IMR-90 (cell line): ENCODE data around the gene SLC30A2. TPM values are rescaled to one million over a fixed set of nuclear protein-coding genes. Genes with fewer than 3 reads are reported as not detected.

Experiments
- ATAC-seq: fragments of 200-7000 bp; cut with Tn5 transposase; 2 replicates; pipeline ENCODE4 v1.9.1; 2020; ENCODE audit warnings: low read depth, mild to moderate bottlenecking, moderate library complexity
- BruUV-seq: library from RNA; stranded (reverse); fragments of 400-500 nt; replicated peaks from 2 replicates; lab custom pipeline; 2021; lab: Mats Ljungman, UMichigan
- CTCF ChIA-PET: fragments of 300-600 bp; formaldehyde crosslinking; extraction: SDS; loops from one replicate; lab custom pipeline; 2021; ENCODE audit warnings: antibody characterized with exemption; lab: Yijun Ruan, JAX
- POLR2A ChIA-PET: fragments of 300-600 bp; sonication (Branson Sonifier 250); formaldehyde crosslinking; loops from one replicate; lab custom pipeline; 2022; ENCODE audit warnings: antibody characterized with exemption; ENCODE audit not compliant: unreplicated experiment; lab: Charles Lee
- DNase-seq: peaks from one replicate; pipeline ENCODE4 v3.0.0; 2013
- H2AFZ ChIP-seq: replicated peaks from 2 replicates; pipeline ENCODE3; 2013; ENCODE audit warnings: low read length, mild to moderate bottlenecking; ENCODE audit not compliant: poor library complexity
- H2AK5ac ChIP-seq: 2 replicates; pipeline ENCODE4 v1.6.1; 2013; ENCODE audit warnings: low read depth, low read length, inconsistent platforms
- H2AK9ac ChIP-seq: replicated peaks from 2 replicates; pipeline ENCODE3; 2013; ENCODE audit warnings: mild to moderate bottlenecking, low read depth, low read length, moderate library complexity; ENCODE audit not compliant: poor library complexity
- H2BK120ac ChIP-seq: 2 replicates; pipeline ENCODE4 v1.6.1; 2013; ENCODE audit warnings: low read depth, low read length, inconsistent platforms
- H2BK15ac ChIP-seq: 3 replicates; pipeline ENCODE4 v1.6.1; 2013; ENCODE audit warnings: low read depth, low read length, inconsistent platforms
- H2BK20ac ChIP-seq: 2 replicates; pipeline ENCODE4 v1.6.1; 2013; ENCODE audit warnings: low read depth, mild to moderate bottlenecking, inconsistent platforms, low read length, moderate library complexity
- H2BK5ac ChIP-seq: 2 replicates; pipeline ENCODE4 v1.6.1; 2013; ENCODE audit warnings: mild to moderate bottlenecking, low read depth, low read length, inconsistent platforms; ENCODE audit not compliant: poor library complexity, severe bottlenecking
- H3K14ac ChIP-seq: replicated peaks from 2 replicates; pipeline ENCODE4 v1.6.1; 2013; ENCODE audit warnings: low read depth, low read length, inconsistent platforms
- H3K18ac ChIP-seq: 2 replicates; pipeline ENCODE4 v1.6.1; 2013; ENCODE audit warnings: low read depth, low read length, control low read depth
- H3K23ac ChIP-seq: 2 replicates; pipeline ENCODE4 v1.6.1; 2013; ENCODE audit warnings: low read depth, low read length, inconsistent platforms
- H3K27ac ChIP-seq: 2 replicates; pipeline ENCODE4 v1.5.1; 2013; ENCODE audit warnings: mild to moderate bottlenecking, control low read depth, low read length; ENCODE audit not compliant: insufficient read depth
- H3K27me3 ChIP-seq: 2 replicates; pipeline ENCODE4 v1.6.1; 2013; ENCODE audit warnings: low read length; ENCODE audit not compliant: control insufficient read depth, insufficient read depth
- H3K36me3 ChIP-seq: 2 replicates; pipeline ENCODE4 v1.6.1; 2013; ENCODE audit warnings: low read length, mixed read lengths; ENCODE audit not compliant: control insufficient read depth, insufficient read depth
- H3K4ac ChIP-seq: 2 replicates; pipeline ENCODE4 v1.6.1; 2013; ENCODE audit warnings: low read depth, low read length, inconsistent platforms
- H3K4me1 ChIP-seq: 2 replicates; pipeline ENCODE4 v1.6.1; 2013; ENCODE audit warnings: low read length, mixed read lengths; ENCODE audit not compliant: control insufficient read depth, insufficient read depth
- H3K4me2 ChIP-seq: 2 replicates; pipeline ENCODE4 v1.6.1; 2013; ENCODE audit warnings: low read depth, mild to moderate bottlenecking, control low read depth, low read length, moderate library complexity
- H3K4me3 ChIP-seq: 2 replicates; pipeline ENCODE4 v1.5.1; 2013; ENCODE audit warnings: low read depth, mild to moderate bottlenecking, control low read depth, low read length, moderate library complexity; ENCODE audit not compliant: insufficient read depth
- H3K56ac ChIP-seq: 2 replicates; pipeline ENCODE4 v1.6.1; 2013; ENCODE audit warnings: low read length, inconsistent platforms; ENCODE audit not compliant: insufficient read depth; ENCODE audit errors: extremely low read depth
- H3K79me1 ChIP-seq, 2 experiments: 2 replicates each; pipeline ENCODE4 v1.6.1; 2013; ENCODE audit warnings: low read length in 2 of 2, inconsistent platforms in 1 of 2, low read depth in 1 of 2
- H3K9ac ChIP-seq: 2 replicates; pipeline ENCODE4 v1.6.1; 2013; ENCODE audit warnings: low read depth, low read length, control low read depth
- H3K9me1 ChIP-seq: 2 replicates; pipeline ENCODE4 v1.6.1; 2013; ENCODE audit warnings: low read length, inconsistent platforms; ENCODE audit not compliant: insufficient read depth
- H3K9me3 ChIP-seq: 2 replicates; pipeline ENCODE4 v1.6.1; 2013; ENCODE audit warnings: low read length; ENCODE audit not compliant: control insufficient read depth, insufficient read depth
- H4K20me1 ChIP-seq: 2 replicates; pipeline ENCODE4 v1.6.1; 2013; ENCODE audit warnings: low read length, inconsistent platforms; ENCODE audit not compliant: insufficient read depth
- H4K5ac ChIP-seq: 2 replicates; pipeline ENCODE4 v1.6.1; 2013; ENCODE audit warnings: mild to moderate bottlenecking, low read depth, low read length, control low read depth
- H4K8ac ChIP-seq, 2 experiments: 2 replicates each; pipeline ENCODE4 v1.6.1; 2013; ENCODE audit warnings: low read depth in 2 of 2, low read length in 2 of 2, control low read depth in 1 of 2, inconsistent platforms in 1 of 2
- H4K91ac ChIP-seq: 2 replicates; pipeline ENCODE4 v1.6.1; 2013; ENCODE audit warnings: low read depth, low read length, inconsistent platforms; ENCODE audit not compliant: insufficient read depth
- BHLHE40 ChIP-seq: fragments of 150-350 bp; IDR thresholded peaks from 2 replicates; pipeline ENCODE4 v1.6.1; 2016; ENCODE audit warnings: mild to moderate bottlenecking, low read depth, low read length
- CEBPB ChIP-seq: IDR thresholded peaks from 2 replicates; pipeline ENCODE4 v1.6.1; 2012; ENCODE audit warnings: low read depth, low read length, improper control_type of control experiment
- CHD1 ChIP-seq: IDR thresholded peaks from 2 replicates; pipeline ENCODE4 v1.6.1; 2012; ENCODE audit warnings: low read depth, low read length, improper control_type of control experiment
- MAZ ChIP-seq: IDR thresholded peaks from 2 replicates; pipeline ENCODE4 v1.6.1; 2012; ENCODE audit warnings: low read depth, mild to moderate bottlenecking, low read length, improper control_type of control experiment, moderate library complexity, borderline replicate concordance
- MXI1 ChIP-seq: IDR thresholded peaks from 2 replicates; pipeline ENCODE4 v1.6.1; 2012; ENCODE audit warnings: low read depth, mild to moderate bottlenecking, low read length, moderate library complexity, borderline replicate concordance
- NFE2L2 ChIP-seq: fragments of 150-350 bp; IDR thresholded peaks from 2 replicates; pipeline ENCODE4 v1.6.1; 2016; ENCODE audit warnings: low read depth, mild to moderate bottlenecking, low read length
- POLR2A ChIP-seq: IDR thresholded peaks from 2 replicates; pipeline ENCODE4 v1.6.1; 2012; ENCODE audit warnings: mild to moderate bottlenecking, low read depth, low read length
- SMC3 ChIP-seq: fragments of 150-350 bp; IDR thresholded peaks from 2 replicates; pipeline ENCODE4 v1.6.1; 2016; ENCODE audit warnings: low read depth, mild to moderate bottlenecking, antibody characterized with exemption, low read length, moderate library complexity
- WGBS, 2 experiments: methylation state at CpG; one replicate each; pipeline versions ENCODE4 v1.1.5 to v1.1.7; 2013; ENCODE audit warnings: missing lambda C conversion rate in 2 of 2; ENCODE audit not compliant: insufficient read length in 1 of 2; ENCODE audit errors: extremely low coverage in 2 of 2; 5-methylcytosine and 5-hydroxymethylcytosine counted together
- dilution Hi-C: fragments of 300-500 bp; cut with HindIII; formaldehyde crosslinking; loops from one replicate; pipeline ENCODE4 v1.14.3; 2018; ENCODE audit warnings: low sequenced_read_pairs; ENCODE audit not compliant: unreplicated experiment
- in situ Hi-C: fragments of 300-500 bp; cut with MboI; formaldehyde crosslinking; loops from 3 replicates; pipeline ENCODE4 v1.14.3; 2019; ENCODE audit warnings: low sequenced_read_pairs, inconsistent platforms, mixed read lengths
- intact Hi-C: fragments of 100-400 bp; cut with micrococcal nuclease; formaldehyde crosslinking; loops from 2 replicates; pipeline ENCODE4 v1.10.0; 2022
- polyA plus RNA-seq, 3 experiments: library from polyadenylated mRNA; depleted of rRNA; stranded (reverse); fragments of >200 nt; gene quantifications; 2 replicates each; pipeline ENCODE4 v1.2.3, GENCODE V29; 2012; ENCODE audit warnings: low replicate concordance in 1 of 3
- total RNA-seq: library from RNA; depleted of rRNA; stranded (reverse); fragments of >200 nt; gene quantifications from 2 replicates; pipeline ENCODE4 v1.2.3, GENCODE V29; 2012
- TF ChIP-seq, protein P1 (sequence below): conservative IDR thresholded peaks from 2 replicates; pipeline ENCODE4 v1.5.1; 2012; ENCODE audit warnings: mild to moderate bottlenecking, low read depth, low read length, improper control_type of control experiment
- TF ChIP-seq, protein P2 (sequence below): fragments of 150-350 bp; IDR thresholded peaks from 2 replicates; pipeline ENCODE4 v1.6.1; 2016; ENCODE audit warnings: low read depth, mild to moderate bottlenecking, low read length, moderate library complexity, borderline replicate concordance

Gene SLC30A2
- total and polyA plus RNA-seq, 2 of the 4 experiments (the other 2 are of a cell fraction) = not detected

DNA sequence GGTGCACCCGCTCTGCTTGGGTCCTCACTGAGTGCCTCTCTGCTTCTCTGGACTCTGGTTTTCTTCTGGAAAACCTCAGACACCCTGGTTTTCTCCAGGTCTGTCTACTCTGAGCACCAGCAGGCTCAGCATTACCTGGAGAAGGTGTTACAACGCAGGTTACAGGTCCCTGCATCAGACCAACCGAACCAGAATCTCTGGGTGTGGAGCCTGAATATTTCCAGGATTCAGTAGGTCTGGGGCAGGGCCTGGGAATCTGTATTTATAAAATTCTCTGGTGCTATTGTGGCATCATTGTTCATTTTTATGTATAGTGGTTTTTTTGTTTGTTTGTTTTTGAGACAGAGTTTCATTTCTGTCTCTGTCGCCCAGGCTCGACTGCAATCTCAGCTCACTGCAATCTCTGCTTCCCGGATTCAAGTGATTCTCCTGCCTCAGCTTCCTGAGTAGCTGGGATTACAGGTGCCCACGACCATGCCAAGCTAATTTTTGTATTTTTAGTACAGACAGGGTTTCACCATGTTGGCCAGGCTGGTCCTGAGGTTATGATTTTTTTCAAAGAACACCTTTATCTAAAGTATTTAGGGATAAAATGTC is 1.5 kb upstream of the SLC30A2 start:
- Histone ChIP-seq H3K4ac (no peak overlapping the region), H3K4me3 (no peak overlapping the region), H3K23ac (no peak overlapping the region), H3K9me1 (no peaks in the 10 kb centered on the region), H2AFZ (no peak overlapping the region), H3K56ac (no peak overlapping the region), H2BK15ac (no peak overlapping the region), H4K91ac (no peak overlapping the region), H3K9ac (no peak overlapping the region), H2BK120ac (no peak overlapping the region), H2AK5ac (no peak overlapping the region), H3K4me2 (no peak overlapping the region), H4K20me1 (no peaks in the 10 kb centered on the region), H3K27me3 (peaks cover 88% of the 10 kb centered on the region), H3K36me3 (no peaks in the 10 kb centered on the region), H3K14ac (no peak overlapping the region), H2AK9ac (no peak overlapping the region), H2BK5ac (no peak overlapping the region), H3K27ac (no peak overlapping the region), H3K4me1 (no peaks in the 10 kb centered on the region), H3K9me3 (no peaks in the 10 kb centered on the region; the same call in 1 of the 2 replicates), H2BK20ac (no peak overlapping the region), H3K79me1 (no peaks in the 10 kb centered on the region), H4K8ac (no peak overlapping the region), H3K18ac (no peak overlapping the region), H4K5ac (no peak overlapping the region)
- ATAC-seq = no peak
- in situ Hi-C loops (no loop called here), intact Hi-C loops (no loop called here), dilution Hi-C loops (no loop called here)
- ChIA-PET POLR2A (no interaction called here), CTCF (no interaction called here)
- no peak for DNase-seq
- BruUV-seq = no TSS peak
- WGBS, 2 experiments = 80% methylated on average over 2 of the region's 7 CpGs; no CpG with 5 or more reads in 1 of the 2 experiments
- no peak for TF ChIP-seq SMC3
- no peak for TF ChIP-seq CEBPB
- TF ChIP-seq MXI1 = no peak
- no peak for TF ChIP-seq NFE2L2
- no peak for TF ChIP-seq POLR2A
- TF ChIP-seq MAZ = no peak
- TF ChIP-seq, protein P1, sequence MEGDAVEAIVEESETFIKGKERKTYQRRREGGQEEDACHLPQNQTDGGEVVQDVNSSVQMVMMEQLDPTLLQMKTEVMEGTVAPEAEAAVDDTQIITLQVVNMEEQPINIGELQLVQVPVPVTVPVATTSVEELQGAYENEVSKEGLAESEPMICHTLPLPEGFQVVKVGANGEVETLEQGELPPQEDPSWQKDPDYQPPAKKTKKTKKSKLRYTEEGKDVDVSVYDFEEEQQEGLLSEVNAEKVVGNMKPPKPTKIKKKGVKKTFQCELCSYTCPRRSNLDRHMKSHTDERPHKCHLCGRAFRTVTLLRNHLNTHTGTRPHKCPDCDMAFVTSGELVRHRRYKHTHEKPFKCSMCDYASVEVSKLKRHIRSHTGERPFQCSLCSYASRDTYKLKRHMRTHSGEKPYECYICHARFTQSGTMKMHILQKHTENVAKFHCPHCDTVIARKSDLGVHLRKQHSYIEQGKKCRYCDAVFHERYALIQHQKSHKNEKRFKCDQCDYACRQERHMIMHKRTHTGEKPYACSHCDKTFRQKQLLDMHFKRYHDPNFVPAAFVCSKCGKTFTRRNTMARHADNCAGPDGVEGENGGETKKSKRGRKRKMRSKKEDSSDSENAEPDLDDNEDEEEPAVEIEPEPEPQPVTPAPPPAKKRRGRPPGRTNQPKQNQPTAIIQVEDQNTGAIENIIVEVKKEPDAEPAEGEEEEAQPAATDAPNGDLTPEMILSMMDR = no peak
- TF ChIP-seq CHD1 = no peak
- TF ChIP-seq BHLHE40 = no peak
- TF ChIP-seq, protein P2, sequence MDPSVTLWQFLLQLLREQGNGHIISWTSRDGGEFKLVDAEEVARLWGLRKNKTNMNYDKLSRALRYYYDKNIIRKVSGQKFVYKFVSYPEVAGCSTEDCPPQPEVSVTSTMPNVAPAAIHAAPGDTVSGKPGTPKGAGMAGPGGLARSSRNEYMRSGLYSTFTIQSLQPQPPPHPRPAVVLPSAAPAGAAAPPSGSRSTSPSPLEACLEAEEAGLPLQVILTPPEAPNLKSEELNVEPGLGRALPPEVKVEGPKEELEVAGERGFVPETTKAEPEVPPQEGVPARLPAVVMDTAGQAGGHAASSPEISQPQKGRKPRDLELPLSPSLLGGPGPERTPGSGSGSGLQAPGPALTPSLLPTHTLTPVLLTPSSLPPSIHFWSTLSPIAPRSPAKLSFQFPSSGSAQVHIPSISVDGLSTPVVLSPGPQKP = no peak
